Hepatocyte (in vitro differentiated cells): ENCODE results near the gene TIGD1. TPM values are rescaled to one million over a fixed set of nuclear protein-coding genes. Genes with fewer than 3 reads are reported as not detected.

Experiments
- DNase-seq: peaks from one replicate; pipeline ENCODE4 v3.0.0-alpha.2; 2016; ENCODE audit warnings: low spot score
- H2AFZ ChIP-seq: fragments of 200-600 bp; sonication (generic); 2 replicates; pipeline ENCODE4 v1.6.0; 2016; ENCODE audit warnings: antibody characterized with exemption, mild to moderate bottlenecking
- H3K27ac ChIP-seq: fragments of 200-600 bp; sonication (generic); 2 replicates; pipeline ENCODE4 v1.5.1; 2016; ENCODE audit warnings: mild to moderate bottlenecking
- H3K27me3 ChIP-seq: fragments of 200-600 bp; sonication (generic); 2 replicates; pipeline ENCODE4 v1.6.1; 2016
- H3K36me3 ChIP-seq: fragments of 200-600 bp; sonication (generic); replicated peaks from 2 replicates; pipeline ENCODE4 v1.5.1; 2016; ENCODE audit warnings: low read depth; ENCODE audit not compliant: insufficient read depth
- H3K4me1 ChIP-seq: fragments of 200-600 bp; sonication (generic); 2 replicates; pipeline ENCODE4 v1.5.1; 2016; ENCODE audit warnings: mild to moderate bottlenecking, moderate library complexity; ENCODE audit not compliant: insufficient read depth
- H3K4me2 ChIP-seq: fragments of 200-600 bp; sonication (generic); 2 replicates; pipeline ENCODE4 v1.6.0; 2016
- H3K4me3 ChIP-seq: fragments of 200-600 bp; sonication (generic); 2 replicates; pipeline ENCODE4 v1.5.1; 2016; ENCODE audit warnings: mild to moderate bottlenecking
- H3K79me2 ChIP-seq: fragments of 200-600 bp; sonication (generic); 2 replicates; pipeline ENCODE4 v1.6.0; 2017; ENCODE audit warnings: mild to moderate bottlenecking
- H3K9me2 ChIP-seq: fragments of 200-600 bp; sonication (generic); replicated peaks from 2 replicates; pipeline ENCODE4 v1.6.0; 2017; ENCODE audit warnings: mild to moderate bottlenecking; ENCODE audit not compliant: insufficient read depth
- H3K9me3 ChIP-seq: fragments of 200-600 bp; sonication (generic); 2 replicates; pipeline ENCODE4 v1.5.1; 2016; ENCODE audit warnings: low read depth, mild to moderate bottlenecking
- H4K20me1 ChIP-seq: fragments of 200-600 bp; sonication (generic); 2 replicates; pipeline ENCODE4 v1.6.0; 2016; ENCODE audit warnings: mild to moderate bottlenecking; ENCODE audit not compliant: insufficient read depth, poor library complexity, severe bottlenecking
- CTCF ChIP-seq: fragments of 200-600 bp; sonication (generic); IDR thresholded peaks from 2 replicates; pipeline ENCODE4 v1.5.1; 2016; ENCODE audit warnings: antibody characterized with exemption, mild to moderate bottlenecking; ENCODE audit not compliant: poor library complexity
- EZH2 ChIP-seq: fragments of 200-600 bp; sonication (generic); IDR thresholded peaks from 2 replicates; pipeline ENCODE4 v1.6.1; 2016; ENCODE audit warnings: antibody characterized with exemption, mild to moderate bottlenecking, borderline replicate concordance
- EZH2phosphoT487 ChIP-seq: fragments of 200-600 bp; sonication (generic); IDR thresholded peaks from one replicate; pipeline ENCODE4 v1.6.1; 2018; ENCODE audit warnings: antibody characterized with exemption, mild to moderate bottlenecking, low read depth, moderate library complexity; ENCODE audit not compliant: unreplicated experiment, severe bottlenecking
- WGBS: methylation state at CpG from one replicate; pipeline ENCODE4 v1.1.6; 2016; ENCODE audit warnings: low lambda C conversion rate; ENCODE audit errors: missing lambda C conversion rate; 5-methylcytosine and 5-hydroxymethylcytosine counted together
- polyA plus RNA-seq: library from polyadenylated mRNA; unstranded; fragments of >200 nt; fragmentation: Nextera tagmentation; extraction: Ambion mirVana; gene quantifications from 2 replicates; pipeline ENCODE4 v1.2.1, GENCODE V29; 2016
- total RNA-seq: library from RNA; depleted of rRNA; stranded (reverse); fragments of >200 nt; gene quantifications from 2 replicates; pipeline ENCODE4 v1.2.3, GENCODE V29; 2014

Gene TIGD1
- total and polyA plus RNA-seq, 2 experiments from 2014 or later = 6.2 to 9.1 TPM

GRCh38 chr2:232523402-232523681 is 27.0 kb downstream of the TIGD1 start:
- Histone ChIP-seq H3K27ac (no peak overlapping the region), H3K4me1 (peaks cover 10% of the 10 kb centered on the region), H3K36me3 (no peaks in the 10 kb centered on the region), H3K4me3 (no peak overlapping the region), H2AFZ (no peak overlapping the region), H3K4me2 (peak overlapping the region; percentile 90), H3K9me2 (no peaks in the 10 kb centered on the region), H3K79me2 (no peaks in the 10 kb centered on the region), H3K9me3 (no peaks in the 10 kb centered on the region), H4K20me1 (no peaks in the 10 kb centered on the region), H3K27me3 (peaks cover 40% of the 10 kb centered on the region)
- TF ChIP-seq EZH2phosphoT487 (no peak), CTCF (no peak), EZH2 (no peak)
- 35% methylated on average over 12 of the region's 16 CpGs for WGBS
- DNase-seq = no peak

- no peak overlapping the region for H2AFZ ChIP-seq
- 65% methylated on average over 34 of the region's 46 CpGs for WGBS
- no peaks in the 10 kb centered on the region for H3K9me2 ChIP-seq
- H3K36me3 ChIP-seq = no peaks in the 10 kb centered on the region
- H3K27me3 ChIP-seq = peaks cover 40% of the 10 kb centered on the region
- no peaks in the 10 kb centered on the region for H3K79me2 ChIP-seq
- no peaks in the 10 kb centered on the region for H3K9me3 ChIP-seq
- H3K27ac ChIP-seq = no peak overlapping the region
- H4K20me1 ChIP-seq = no peaks in the 10 kb centered on the region
- TF ChIP-seq CTCF (no peak), EZH2phosphoT487 (no peak), EZH2 (no peak)
- H3K4me1 ChIP-seq = peaks cover 10% of the 10 kb centered on the region
- no peak overlapping the region for H3K4me3 ChIP-seq
- no peak for DNase-seq
- peak overlapping the region; percentile 77 for H3K4me2 ChIP-seq
These were observed 27.5 kb downstream of the TIGD1 start for GRCh38 chr2:232522623-232523401.

- H3K4me3 ChIP-seq = no peak overlapping the region
These were observed 28.3 kb downstream of the TIGD1 start for GRCh38 chr2:232521959-232522622.

More at GRCh38 chr2:232521959-232522622, 28.3 kb downstream of the TIGD1 start:
- Histone ChIP-seq H3K9me2 (no peaks in the 10 kb centered on the region), H3K27me3 (peaks cover 40% of the 10 kb centered on the region), H3K27ac (no peak overlapping the region), H3K4me2 (peak overlapping the region; percentile 77), H4K20me1 (no peaks in the 10 kb centered on the region), H2AFZ (no peak overlapping the region), H3K79me2 (no peaks in the 10 kb centered on the region), H3K9me3 (no peaks in the 10 kb centered on the region), H3K36me3 (no peaks in the 10 kb centered on the region), H3K4me1 (peaks cover 11% of the 10 kb centered on the region)
- TF ChIP-seq CTCF = peak; percentile 78
- no peak for TF ChIP-seq EZH2
- 34% methylated on average over 32 of the region's 66 CpGs for WGBS
- peak; percentile 71 for DNase-seq
